Muscle of back (tissue), 11 donors: ENCODE measurements around the gene PACS1. TPM values are rescaled to one million over a fixed set of nuclear protein-coding genes. Genes with fewer than 3 reads are reported as not detected.

ENCODE experiments used
- DNase-seq, 3 donors: peaks; one replicate each; pipeline versions ENCODE4 v3.0.0 to v3.0.0-alpha.2; 2013
- polyA plus RNA-seq, 10 donors: library from polyadenylated mRNA; unstranded; fragments of 120-200 nt; gene quantifications; one replicate each; pipeline ENCODE4 v1.2.1, GENCODE V29; 2013; ENCODE audit not compliant: insufficient read length in 10 of 10

PACS1 gene
- polyA plus RNA-seq, 10 donors = 29.6 to 34.8 (median 32.6) TPM

GRCh38 chr11:66221012-66221411 is 150.9 kb downstream of the PACS1 start:
- no peak for DNase-seq

- DNase-seq = no peak
These were observed 151.7 kb downstream of the PACS1 start for GRCh38 chr11:66221726-66222236.

- DNase-seq = peak; percentile 87 to 92 (median 91)
These were observed 152.5 kb downstream of the PACS1 start for GRCh38 chr11:66222358-66223149.

GRCh38 chr11:66224226-66224855 is 154.3 kb downstream of the PACS1 start:
- DNase-seq = no peak

GRCh38 chr11:66225066-66225465 is 155.0 kb downstream of the PACS1 start:
- DNase-seq = no peak

- no peak for DNase-seq
These were observed 156.0 kb downstream of the PACS1 start for GRCh38 chr11:66226101-66226500.

- DNase-seq = no peak
These were observed 157.6 kb downstream of the PACS1 start for GRCh38 chr11:66227700-66228099.

- DNase-seq = no peak
These were observed 158.4 kb downstream of the PACS1 start for GRCh38 chr11:66228521-66228920.

GRCh38 chr11:66230156-66230555 is 160.1 kb downstream of the PACS1 start:
- no peak for DNase-seq

- DNase-seq = no peak
These were observed 160.9 kb downstream of the PACS1 start for GRCh38 chr11:66230978-66231377.

- no peak for DNase-seq
These were observed 161.5 kb downstream of the PACS1 start for GRCh38 chr11:66231561-66231960.

GRCh38 chr11:66232769-66233168 is 162.7 kb downstream of the PACS1 start:
- no peak for DNase-seq

- no peak for DNase-seq
These were observed 163.2 kb downstream of the PACS1 start for GRCh38 chr11:66233301-66233700.

GRCh38 chr11:66235141-66235540 is 165.1 kb downstream of the PACS1 start:
- DNase-seq = no peak

GRCh38 chr11:66237867-66238266 is 167.8 kb downstream of the PACS1 start:
- no peak for DNase-seq

- no peak for DNase-seq
These were observed 168.8 kb downstream of the PACS1 start for GRCh38 chr11:66238786-66239413.

GRCh38 chr11:66239511-66239910 is 169.4 kb downstream of the PACS1 start:
- no peak for DNase-seq

GRCh38 chr11:66239998-66240780 is 170.1 kb downstream of the PACS1 start:
- no peak for DNase-seq

- DNase-seq = peak in 1 of 3 donors; percentile 27
These were observed 170.7 kb downstream of the PACS1 start for GRCh38 chr11:66240781-66241136.

- DNase-seq = no peak
These were observed 172.2 kb downstream of the PACS1 start for GRCh38 chr11:66242095-66242765.

GRCh38 chr11:66243782-66244535 is 173.9 kb downstream of the PACS1 start:
- DNase-seq = peak in 1 of 3 donors; percentile 65
